AG04450 (cell line): ENCODE results near the gene LIPC. TPM values are rescaled to one million over a fixed set of nuclear protein-coding genes. Genes with fewer than 3 reads are reported as not detected.

Experiments
- CTCF ChIA-PET: fragments of 300-600, 350-600 bp; formaldehyde crosslinking; extraction: SDS; loops from one replicate; lab custom pipeline; 2022; ENCODE audit warnings: antibody characterized with exemption, inconsistent platforms; lab: Charles Lee
- POLR2A ChIA-PET: fragments of 350-600 bp; formaldehyde crosslinking; extraction: SDS; loops from one replicate; lab custom pipeline; 2021; ENCODE audit warnings: antibody characterized with exemption, inconsistent platforms; lab: Yijun Ruan, JAX
- DNase-seq: peaks from one replicate; pipeline ENCODE4 v3.0.0-alpha.2; 2011; ENCODE audit warnings: low read depth, low spot score
- H3K27ac ChIP-seq: one replicate; pipeline ENCODE4 v1.5.1; 2012; ENCODE audit warnings: low read depth, low read length, control low read depth
- H3K27me3 ChIP-seq: one replicate; pipeline ENCODE4 v1.6.0; 2012; ENCODE audit warnings: low read length; ENCODE audit not compliant: control insufficient read depth, insufficient read depth
- H3K4me3 ChIP-seq: 2 replicates; pipeline ENCODE4 v1.5.1; 2011; ENCODE audit warnings: mild to moderate bottlenecking, low read depth, low read length, control low read depth
- H3K9me3 ChIP-seq: 2 replicates; pipeline ENCODE4 v1.5.1; 2012; ENCODE audit warnings: low read length; ENCODE audit not compliant: control insufficient read depth, insufficient read depth
- CTCF ChIP-seq: IDR thresholded peaks from 2 replicates; pipeline ENCODE4 v1.5.1; 2011; ENCODE audit warnings: low read depth, low read length, control low read depth, inconsistent platforms
- polyA plus RNA-seq: library from polyadenylated mRNA; depleted of rRNA; stranded (reverse); fragments of >200 nt; gene quantifications from 2 replicates; pipeline ENCODE4 v1.2.3, GENCODE V29; 2011

LIPC gene
- polyA plus RNA-seq, 1 experiment, result 0.82 TPM

- Histone ChIP-seq H3K27ac (no peak overlapping the region), H3K27me3 (no peaks in the 10 kb centered on the region), H3K4me3 (no peak overlapping the region), H3K9me3 (no peaks in the 10 kb centered on the region)
- POLR2A ChIA-PET, result no interaction called here
- no peak for DNase-seq
- TF ChIP-seq CTCF, result no peak
- CTCF ChIA-PET, result interaction anchor here (0.7 kb wide), 1 partner anchor 134 kb away, joined by 3 read pairs; no protein-coding TSS in a partner anchor
Measured at GRCh38 chr15:58423205-58423604, 8.6 kb upstream of the LIPC start.

DNA sequence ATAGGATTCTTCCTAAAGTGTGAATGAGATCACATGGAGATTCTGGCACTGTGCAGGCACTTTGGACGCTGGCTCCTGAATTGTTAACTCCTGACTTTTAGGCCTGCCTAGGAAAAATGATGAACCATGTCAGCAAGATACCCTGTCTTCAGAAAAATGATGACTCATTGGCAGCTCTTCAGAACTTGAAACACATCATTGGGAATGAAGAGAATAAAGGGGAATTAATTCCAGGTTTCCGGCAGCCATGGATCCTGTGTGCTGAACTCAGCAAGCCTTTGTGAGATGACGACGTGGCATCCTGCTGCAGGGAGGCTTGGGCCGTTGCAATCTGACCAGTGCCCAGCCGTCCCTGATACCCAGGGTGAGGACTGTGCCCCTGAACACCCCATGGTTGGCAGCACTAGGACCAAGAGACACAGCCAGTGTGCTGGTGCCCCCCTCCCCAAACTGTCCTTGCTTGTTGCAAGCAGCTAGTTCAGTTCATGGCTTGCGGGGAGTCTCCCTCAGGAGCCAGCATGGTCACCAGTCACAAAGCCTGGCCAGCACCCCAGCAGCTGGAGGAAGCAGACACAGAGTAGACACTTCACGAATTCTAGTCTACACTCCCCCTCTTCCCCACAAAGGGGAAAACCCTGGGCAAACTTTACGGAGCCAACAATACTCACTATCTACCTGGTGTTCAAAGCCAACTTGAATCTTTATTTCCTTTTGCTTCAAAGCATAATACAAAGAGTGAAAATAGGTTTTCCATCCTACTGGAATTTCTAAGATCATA lies 7.8 kb upstream of the LIPC start:
- ChIA-PET POLR2A (no interaction called here), CTCF (no interaction called here)
- H3K4me3 ChIP-seq, result no peak overlapping the region
- no peak for TF ChIP-seq CTCF
- DNase-seq, result no peak
- H3K27ac ChIP-seq, result no peak overlapping the region
- no peaks in the 10 kb centered on the region for H3K27me3 ChIP-seq
- no peaks in the 10 kb centered on the region for H3K9me3 ChIP-seq

GRCh38 chr15:58424722-58425121 lies 7.1 kb upstream of the LIPC start:
- Histone ChIP-seq H3K27me3 (no peaks in the 10 kb centered on the region), H3K4me3 (no peak overlapping the region), H3K27ac (no peak overlapping the region), H3K9me3 (no peaks in the 10 kb centered on the region)
- DNase-seq, result no peak
- TF ChIP-seq CTCF, result no peak
- POLR2A ChIA-PET, result no interaction called here
- CTCF ChIA-PET, result no interaction called here

- no peak overlapping the region for H3K4me3 ChIP-seq
- no peaks in the 10 kb centered on the region for H3K9me3 ChIP-seq
- no peak overlapping the region for H3K27ac ChIP-seq
- ChIA-PET CTCF (no interaction called here), POLR2A (no interaction called here)
- DNase-seq, result no peak
- TF ChIP-seq CTCF, result no peak
- no peaks in the 10 kb centered on the region for H3K27me3 ChIP-seq
Measured at GRCh38 chr15:58425185-58425584, 6.6 kb upstream of the LIPC start.

- Histone ChIP-seq H3K4me3 (no peak overlapping the region), H3K9me3 (no peaks in the 10 kb centered on the region), H3K27ac (no peak overlapping the region), H3K27me3 (no peaks in the 10 kb centered on the region)
- DNase-seq, result no peak
- ChIA-PET POLR2A (no interaction called here), CTCF (no interaction called here)
- no peak for TF ChIP-seq CTCF
Measured at GRCh38 chr15:58425834-58426233, 6.0 kb upstream of the LIPC start.
